NB4 (cell line): Measurements from ENCODE around the gene ALKBH6.

ENCODE experiments used
- CTCF ChIP-seq: IDR thresholded peaks from one replicate; pipeline ENCODE4 v1.5.1; 2012; ENCODE audit warnings: low read depth, low read length
- MAX ChIP-seq: IDR thresholded peaks from 2 replicates; pipeline ENCODE4 v1.6.1; 2011; ENCODE audit warnings: low read depth, low read length
- MYC ChIP-seq: IDR thresholded peaks from 2 replicates; pipeline ENCODE4 v1.6.1; 2011; ENCODE audit warnings: low read depth, low read length
- POLR2A ChIP-seq: IDR thresholded peaks from 2 replicates; pipeline ENCODE4 v1.6.1; 2011; ENCODE audit warnings: mild to moderate bottlenecking; ENCODE audit not compliant: insufficient read length; ENCODE audit errors: extremely low read depth

GRCh38 chr19:36054119-36054732 is 40.2 kb upstream of the ALKBH6 start, which contains the start of gene THAP8:
- peak; percentile 65 for TF ChIP-seq POLR2A
- TF ChIP-seq CTCF, result no peak
- TF ChIP-seq MYC, result no peak
- TF ChIP-seq MAX, result peak; percentile 97
